HG03045 (cell line): ENCODE data around the gene DGKQ.

Experiments used
- ATAC-seq: cut with Tn5 transposase; IDR thresholded peaks from one replicate; pipeline ENCODE4 v1.9.1; 2021; ENCODE audit warnings: mild to moderate bottlenecking, moderate library complexity; ENCODE audit not compliant: unreplicated experiment

Gene DGKQ

GRCh38 chr4:996997-997374, 23.6 kb upstream of the DGKQ start:
- no peak for ATAC-seq

GRCh38 chr4:996030-996996, 22.9 kb upstream of the DGKQ start:
- no peak for ATAC-seq

GRCh38 chr4:995311-996026, 22.1 kb upstream of the DGKQ start:
- no peak for ATAC-seq

GRCh38 chr4:993111-994029, 20.0 kb upstream of the DGKQ start, which contains the start of gene SLC26A1:
SLC26A1 (minus strand) TSS chr4:993404; CDS start chr4:991703, 1,701 bp downstream.
- no peak for ATAC-seq

- ATAC-seq, result no peak
Observed at GRCh38 chr4:992297-993110, 19.1 kb upstream of the DGKQ start.

- no peak for ATAC-seq
Observed at GRCh38 chr4:991451-992296, 18.3 kb upstream of the DGKQ start.

- no peak for ATAC-seq
Observed at GRCh38 chr4:990746-991367, 17.5 kb upstream of the DGKQ start.

GRCh38 chr4:989722-990471, 16.5 kb upstream of the DGKQ start:
- no peak for ATAC-seq

GRCh38 chr4:988726-989721, 15.7 kb upstream of the DGKQ start:
- ATAC-seq, result no peak

GRCh38 chr4:987624-988513, 14.5 kb upstream of the DGKQ start:
- ATAC-seq, result no peak

GRCh38 chr4:986879-987623, 13.7 kb upstream of the DGKQ start, which contains the start of gene IDUA:
IDUA (plus strand) TSS chr4:987044; CDS start chr4:987085, 41 bp downstream.
- peak; percentile 65 for ATAC-seq

GRCh38 chr4:986428-986878, 13.1 kb upstream of the DGKQ start:
- ATAC-seq, result peak; percentile 13

GRCh38 chr4:985123-985830, 11.9 kb upstream of the DGKQ start:
- ATAC-seq, result no peak

- no peak for ATAC-seq
Observed at GRCh38 chr4:984336-985054, 11.1 kb upstream of the DGKQ start.
